ENCODE results near the gene RNF121.
"Not testable (repeated sequence)": the region's sequence is repeated elsewhere in the genome, so short reads cannot be mapped to it uniquely, and the experiment has no call there.

GRCh38 chr11:71910775-71911174 is 18.1 kb upstream of the RNF121 start:
- not testable (repeated sequence) for TF ChIP-seq CTCF (IDR thresholded peaks at IDR 0.05; ENCODE audit: low read depth, low read length, poor library complexity, severe bottlenecking); EZH2phosphoT487 (IDR thresholded peaks at IDR 0.05; ENCODE audit: borderline replicate concordance, low read length)

Measured in DOHH2 (cell line).